ENCODE measurements around the gene NEGR1.

- TF ChIP-seq KAT7 (CRISPR knock-in tag; IDR thresholded peaks at IDR 0.05; ENCODE audit: borderline replicate concordance) (no peak), ZNF423 (CRISPR knock-in tag; IDR thresholded peaks at IDR 0.05) (no peak), MAX (CRISPR knock-in tag; IDR thresholded peaks at IDR 0.05) (no peak)
Observed at GRCh38 chr1:72227667-72228066, 54.7 kb downstream of the NEGR1 start.
